Ectodermal cell (in vitro differentiated cells): ENCODE data around the gene GNB1.

Experiments
- H3K27ac ChIP-seq: 2 replicates; pipeline ENCODE4 v1.7.0; 2013; ENCODE audit warnings: mild to moderate bottlenecking, low read depth, low read length; ENCODE audit not compliant: insufficient read depth, poor library complexity, severe bottlenecking
- H3K27me3 ChIP-seq: 2 replicates; pipeline ENCODE4 v1.7.0; 2013; ENCODE audit warnings: mild to moderate bottlenecking, low read length; ENCODE audit not compliant: insufficient read depth, control insufficient read depth, poor library complexity, severe bottlenecking
- H3K36me3 ChIP-seq: one replicate; pipeline ENCODE4 v1.7.0; 2013; ENCODE audit warnings: low read length; ENCODE audit not compliant: control insufficient read depth, insufficient read depth
- H3K4me1 ChIP-seq: one replicate; pipeline ENCODE4 v1.7.0; 2013; ENCODE audit warnings: low read length; ENCODE audit not compliant: control insufficient read depth, insufficient read depth
- H3K4me3 ChIP-seq: 2 replicates; pipeline ENCODE4 v1.7.0; 2013; ENCODE audit warnings: low read depth, low read length, control low read depth; ENCODE audit not compliant: insufficient read depth
- H3K9me3 ChIP-seq: 2 replicates; pipeline ENCODE4 v1.7.0; 2013; ENCODE audit warnings: mild to moderate bottlenecking, low read length, moderate library complexity; ENCODE audit not compliant: control insufficient read depth
- WGBS, 2 experiments: methylation state at CpG; one replicate each; pipeline ENCODE4 v1.1.7; 2013; ENCODE audit warnings: missing lambda C conversion rate in 2 of 2; 5-methylcytosine and 5-hydroxymethylcytosine counted together

GNB1 gene

GRCh38 chr1:1929102-1929638 lies 38.3 kb upstream of the GNB1 start:
- no peaks in the 10 kb centered on the region for H3K9me3 ChIP-seq
- no peaks in the 10 kb centered on the region for H3K27me3 ChIP-seq
- H3K27ac ChIP-seq, result no peak overlapping the region
- H3K4me1 ChIP-seq, result no peaks in the 10 kb centered on the region
- 86 to 90% methylated on average over 9 of the region's 10 CpGs for WGBS, 2 experiments
- H3K4me3 ChIP-seq, result no peak overlapping the region
- no peaks in the 10 kb centered on the region for H3K36me3 ChIP-seq

GRCh38 chr1:1928231-1929101 lies 37.6 kb upstream of the GNB1 start:
- no peaks in the 10 kb centered on the region for H3K36me3 ChIP-seq
- H3K4me3 ChIP-seq, result no peak overlapping the region
- H3K27me3 ChIP-seq, result no peaks in the 10 kb centered on the region
- no peaks in the 10 kb centered on the region for H3K9me3 ChIP-seq
- H3K27ac ChIP-seq, result no peak overlapping the region
- H3K4me1 ChIP-seq, result peaks cover 1% of the 10 kb centered on the region
- 86 to 89% methylated on average over 33 of the region's 34 CpGs for WGBS, 2 experiments

- Histone ChIP-seq H3K4me3 (no peak overlapping the region), H3K4me1 (peaks cover 8% of the 10 kb centered on the region), H3K9me3 (no peaks in the 10 kb centered on the region), H3K36me3 (no peaks in the 10 kb centered on the region), H3K27ac (no peak overlapping the region), H3K27me3 (no peaks in the 10 kb centered on the region)
- 95% methylated on average over 25 of the region's 25 CpGs for WGBS, 2 experiments
Measured at GRCh38 chr1:1927751-1928150, 36.9 kb upstream of the GNB1 start.

GRCh38 chr1:1926886-1927660 lies 36.2 kb upstream of the GNB1 start:
- 91 to 92% methylated on average over 21 of the region's 21 CpGs for WGBS, 2 experiments
- H3K9me3 ChIP-seq, result no peaks in the 10 kb centered on the region
- no peak overlapping the region for H3K27ac ChIP-seq
- H3K27me3 ChIP-seq, result no peaks in the 10 kb centered on the region
- no peak overlapping the region for H3K4me3 ChIP-seq
- H3K4me1 ChIP-seq, result peaks cover 8% of the 10 kb centered on the region
- no peaks in the 10 kb centered on the region for H3K36me3 ChIP-seq

GRCh38 chr1:1926346-1926811 lies 35.5 kb upstream of the GNB1 start:
- Histone ChIP-seq H3K4me3 (no peak overlapping the region), H3K36me3 (no peaks in the 10 kb centered on the region), H3K9me3 (no peaks in the 10 kb centered on the region), H3K27me3 (no peaks in the 10 kb centered on the region), H3K27ac (no peak overlapping the region), H3K4me1 (peaks cover 8% of the 10 kb centered on the region)
- WGBS, 2 experiments, result 89 to 91% methylated on average over 26 of the region's 26 CpGs

- Histone ChIP-seq H3K27ac (no peak overlapping the region), H3K4me1 (peaks cover 8% of the 10 kb centered on the region), H3K36me3 (no peaks in the 10 kb centered on the region), H3K9me3 (no peaks in the 10 kb centered on the region), H3K27me3 (no peaks in the 10 kb centered on the region), H3K4me3 (no peak overlapping the region)
- 92 to 94% methylated on average over 27 of the region's 27 CpGs for WGBS, 2 experiments
Measured at GRCh38 chr1:1925437-1926345, 34.8 kb upstream of the GNB1 start.

- peaks cover 8% of the 10 kb centered on the region for H3K4me1 ChIP-seq
- H3K27me3 ChIP-seq, result no peaks in the 10 kb centered on the region
- WGBS, 2 experiments, result 96% methylated on average over 21 of the region's 21 CpGs
- H3K9me3 ChIP-seq, result no peaks in the 10 kb centered on the region
- no peaks in the 10 kb centered on the region for H3K36me3 ChIP-seq
- H3K4me3 ChIP-seq, result no peak overlapping the region
- H3K27ac ChIP-seq, result no peak overlapping the region
Measured at GRCh38 chr1:1924849-1925248, 34.0 kb upstream of the GNB1 start.

- Histone ChIP-seq H3K27me3 (no peaks in the 10 kb centered on the region), H3K4me1 (peaks cover 8% of the 10 kb centered on the region), H3K4me3 (no peak overlapping the region), H3K9me3 (no peaks in the 10 kb centered on the region), H3K27ac (no peak overlapping the region), H3K36me3 (no peaks in the 10 kb centered on the region)
- 87 to 89% methylated on average over 17 of the region's 18 CpGs for WGBS, 2 experiments
Measured at GRCh38 chr1:1924386-1924785, 33.5 kb upstream of the GNB1 start.

- Histone ChIP-seq H3K4me3 (no peak overlapping the region), H3K27me3 (peaks cover 8% of the 10 kb centered on the region), H3K4me1 (peaks cover 16% of the 10 kb centered on the region), H3K36me3 (no peaks in the 10 kb centered on the region), H3K9me3 (no peaks in the 10 kb centered on the region), H3K27ac (no peak overlapping the region)
- WGBS, 2 experiments, result 86% methylated on average over 29 of the region's 29 CpGs
Measured at GRCh38 chr1:1922956-1923833, 32.3 kb upstream of the GNB1 start.
